Daoy (cell line): Measurements from ENCODE around the gene LILRB5. TPM values are rescaled to one million over a fixed set of nuclear protein-coding genes. Genes with fewer than 3 reads are reported as not detected.
"Not testable (repeated sequence)": the region's sequence is repeated elsewhere in the genome, so short reads cannot be mapped to it uniquely, and the experiment has no call there.

Source experiments
- DNase-seq: peaks from one replicate; pipeline ENCODE4 v3.0.0-alpha.2; 2015; ENCODE audit warnings: low read depth
- total RNA-seq: library from RNA; depleted of rRNA; stranded (reverse); fragments of >200 nt; shearing (Covaris generic); gene quantifications from 2 replicates; pipeline ENCODE4 v1.2.3, GENCODE V29; 2014

The LILRB5 gene
- total RNA-seq, 1 experiment from 2014 or later, result not detected

DNA sequence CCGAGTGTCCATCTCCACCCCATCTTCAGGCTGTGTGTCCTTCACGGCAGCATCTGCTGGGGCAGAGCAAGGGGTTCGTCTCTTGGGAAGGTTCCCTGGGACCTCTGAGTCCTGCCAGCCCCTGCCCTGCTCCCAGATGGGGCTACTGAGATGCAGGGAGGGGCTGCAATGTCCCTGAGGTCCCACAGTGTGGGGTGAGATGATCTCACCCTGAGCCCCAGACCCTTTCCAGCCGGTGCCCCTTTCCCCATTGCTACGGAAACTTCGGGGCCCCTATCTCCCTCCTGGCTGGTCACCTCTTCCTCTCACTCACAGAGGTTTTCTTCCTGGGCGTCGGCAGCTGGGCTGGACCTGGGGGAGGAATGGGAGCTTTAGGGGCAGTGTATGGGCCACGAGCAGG is 18.9 kb upstream of the LILRB5 start:
- DNase-seq, result no peak

DNA sequence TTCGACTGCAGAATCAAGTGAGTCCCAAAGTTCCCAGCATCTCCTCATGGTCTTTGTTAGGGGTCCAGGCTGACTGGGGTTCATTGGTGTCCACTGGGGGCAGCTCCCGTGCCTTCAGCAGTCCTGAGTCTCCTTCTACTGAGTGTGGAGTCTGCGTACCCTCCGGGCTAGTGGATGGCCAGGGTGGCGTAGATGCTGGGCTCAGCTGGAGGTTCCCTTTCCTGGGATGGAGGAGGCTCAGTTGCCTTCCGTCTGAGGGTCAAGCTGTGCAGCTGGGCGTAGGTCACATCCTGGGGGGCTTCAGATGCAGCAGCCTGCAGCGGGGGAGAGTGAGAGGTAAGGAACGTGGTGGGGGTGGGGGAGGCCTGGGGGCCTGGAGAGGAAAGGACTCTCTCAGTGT is 17.4 kb upstream of the LILRB5 start:
- DNase-seq, result not testable (repeated sequence)

DNA sequence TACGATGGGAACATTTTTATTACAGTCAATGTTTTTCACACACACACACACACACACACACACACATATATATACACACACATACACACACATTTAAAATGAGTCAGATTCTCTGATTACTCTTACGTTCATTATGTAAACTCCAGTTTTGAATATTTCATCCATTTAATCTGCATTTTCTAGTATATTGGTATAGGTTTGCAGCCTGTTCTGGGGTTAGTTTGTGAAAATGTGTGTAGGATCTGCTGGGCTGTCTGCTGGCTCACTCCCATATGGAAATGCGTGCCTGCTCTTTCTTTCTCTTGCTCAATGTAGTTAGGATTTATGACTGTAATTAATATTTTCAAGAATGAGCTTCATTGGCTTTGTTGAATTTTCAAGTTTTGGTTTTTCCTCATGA is 16.7 kb upstream of the LILRB5 start:
- DNase-seq, result no peak

DNA sequence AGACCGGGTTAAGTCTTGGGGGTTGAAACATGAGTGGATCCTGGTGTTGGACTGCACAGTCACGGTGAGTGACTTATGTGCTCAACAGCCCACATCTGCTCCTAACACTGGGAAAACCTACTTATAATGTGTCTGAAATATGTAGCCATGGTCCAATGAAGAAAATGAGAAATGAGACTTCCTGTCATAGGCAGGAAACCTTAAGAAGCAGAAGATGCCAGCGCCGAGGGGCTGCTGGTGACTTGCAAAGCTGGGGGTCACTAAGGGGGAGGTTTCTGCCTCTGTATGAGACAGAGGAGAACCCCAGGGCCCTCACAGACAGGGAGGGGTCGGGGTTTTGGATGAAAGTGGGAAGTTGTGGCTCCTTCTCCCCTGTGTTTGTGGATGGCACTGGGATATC is 15.1 kb upstream of the LILRB5 start:
- not testable (repeated sequence) for DNase-seq

DNA sequence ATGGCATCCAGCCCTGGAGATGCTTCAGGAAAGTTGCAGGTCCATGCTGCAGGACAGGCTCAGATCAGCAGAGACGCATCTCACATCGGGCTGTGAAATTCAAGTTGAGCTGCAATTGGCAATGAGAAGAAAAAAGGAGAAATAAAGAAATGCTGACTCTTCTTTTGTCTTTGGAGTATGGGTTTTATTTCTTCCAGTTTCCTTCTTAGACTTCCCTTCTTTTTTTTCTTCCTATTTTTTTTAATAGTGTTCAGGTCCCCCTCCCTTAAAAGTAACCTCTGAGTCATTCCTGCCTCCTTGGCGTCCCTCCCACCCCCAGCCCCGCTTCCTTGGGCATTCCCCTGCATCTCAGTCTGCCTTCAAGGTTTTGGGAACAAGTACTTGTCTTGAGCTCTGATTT is 14.5 kb upstream of the LILRB5 start:
- DNase-seq, result not testable (repeated sequence)

DNA sequence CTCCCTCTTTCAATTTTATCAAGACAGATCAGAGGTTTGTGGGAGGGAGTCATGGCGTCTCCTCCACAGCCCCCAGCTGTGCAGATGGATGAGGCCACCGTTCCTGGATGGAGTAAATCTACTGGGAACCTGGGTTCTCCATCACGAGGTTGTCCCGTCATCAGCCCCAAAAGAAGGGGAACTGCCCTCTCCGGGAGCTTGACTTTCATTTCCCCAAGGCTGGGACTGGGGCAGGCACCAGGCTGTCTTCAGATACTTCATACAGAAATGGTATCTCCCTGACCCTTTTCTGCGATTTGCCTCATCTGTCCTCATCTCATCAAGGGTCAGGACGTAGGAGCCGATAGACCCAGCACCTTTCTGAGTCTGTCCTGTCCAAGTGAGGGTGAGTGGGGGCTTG is 14.0 kb upstream of the LILRB5 start:
- no peak for DNase-seq

DNA sequence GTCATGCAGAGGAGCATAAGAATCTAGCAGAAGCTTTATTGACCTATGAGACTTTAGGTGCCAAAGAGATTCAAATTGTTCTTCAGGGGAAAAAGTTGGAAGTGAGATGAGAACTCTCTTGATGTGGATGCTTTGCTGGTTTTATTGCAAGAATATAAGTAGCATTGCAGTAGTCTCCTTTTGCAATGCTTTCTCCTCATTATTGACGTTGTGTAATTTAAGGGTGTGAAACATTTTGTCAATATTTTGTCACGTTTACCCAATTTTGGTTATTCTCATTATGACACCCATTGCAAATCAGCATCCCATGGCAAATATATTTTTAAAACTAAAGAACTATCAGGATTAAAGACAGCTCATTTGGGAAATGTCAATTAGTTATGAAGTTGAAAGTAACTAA is 11.9 kb upstream of the LILRB5 start:
- no peak for DNase-seq

DNA sequence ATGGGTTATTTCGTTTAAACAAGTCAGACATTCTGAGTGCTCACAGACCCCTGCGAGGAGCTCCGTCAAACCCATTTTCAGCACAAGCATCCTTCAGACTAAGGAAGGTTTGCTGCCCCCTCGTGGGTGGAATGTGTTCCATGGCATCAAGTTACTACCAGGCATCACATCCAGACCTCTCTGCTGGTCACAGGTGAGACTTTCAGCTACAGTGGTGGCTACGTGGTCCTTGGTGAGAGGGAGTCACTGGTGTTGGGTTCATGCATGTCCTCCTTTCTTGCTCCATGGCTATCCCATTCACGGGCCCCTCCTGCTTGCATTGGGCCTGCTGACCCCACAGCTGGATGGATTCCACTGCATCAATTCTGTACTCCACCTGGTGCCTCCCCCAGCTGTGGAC is 9.1 kb upstream of the LILRB5 start:
- DNase-seq, result peak; percentile 80

DNA sequence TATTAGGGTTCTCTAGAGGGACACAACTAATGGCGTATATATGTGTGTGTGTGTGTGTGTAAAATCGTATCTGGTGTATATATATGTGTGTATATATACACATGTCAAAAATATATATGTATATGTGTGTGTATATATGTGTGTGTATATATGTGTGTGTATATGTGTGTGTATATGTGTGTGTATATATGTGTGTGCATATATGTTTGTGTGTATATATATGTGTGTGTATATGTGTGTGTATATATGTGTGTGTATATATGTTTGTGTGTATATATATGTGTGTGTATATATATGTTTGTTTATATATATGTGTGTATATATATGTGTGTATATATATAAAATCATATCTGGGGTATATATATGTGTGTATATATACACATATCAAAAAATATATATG is 5.4 kb upstream of the LILRB5 start:
- DNase-seq, result no peak

DNA sequence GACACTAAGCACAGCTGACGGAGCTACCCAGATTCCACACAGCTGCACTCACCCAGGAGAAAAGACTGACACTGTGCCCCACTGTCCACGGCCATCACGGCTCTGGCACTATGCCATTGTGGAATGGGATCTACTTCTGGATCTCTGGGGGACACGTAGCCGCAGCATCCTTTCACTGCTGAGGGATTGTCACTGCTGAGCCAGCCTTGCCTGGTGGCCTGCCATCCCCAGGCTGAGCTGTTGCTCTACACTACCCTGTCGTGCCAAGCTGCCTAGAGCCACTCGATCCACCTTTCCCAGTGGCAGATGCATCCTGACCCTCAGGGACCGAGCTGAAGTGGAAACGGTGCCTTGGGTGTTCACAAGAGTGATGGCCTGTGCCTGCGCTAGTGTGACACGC is 5.0 kb upstream of the LILRB5 start:
- no peak for DNase-seq

DNA sequence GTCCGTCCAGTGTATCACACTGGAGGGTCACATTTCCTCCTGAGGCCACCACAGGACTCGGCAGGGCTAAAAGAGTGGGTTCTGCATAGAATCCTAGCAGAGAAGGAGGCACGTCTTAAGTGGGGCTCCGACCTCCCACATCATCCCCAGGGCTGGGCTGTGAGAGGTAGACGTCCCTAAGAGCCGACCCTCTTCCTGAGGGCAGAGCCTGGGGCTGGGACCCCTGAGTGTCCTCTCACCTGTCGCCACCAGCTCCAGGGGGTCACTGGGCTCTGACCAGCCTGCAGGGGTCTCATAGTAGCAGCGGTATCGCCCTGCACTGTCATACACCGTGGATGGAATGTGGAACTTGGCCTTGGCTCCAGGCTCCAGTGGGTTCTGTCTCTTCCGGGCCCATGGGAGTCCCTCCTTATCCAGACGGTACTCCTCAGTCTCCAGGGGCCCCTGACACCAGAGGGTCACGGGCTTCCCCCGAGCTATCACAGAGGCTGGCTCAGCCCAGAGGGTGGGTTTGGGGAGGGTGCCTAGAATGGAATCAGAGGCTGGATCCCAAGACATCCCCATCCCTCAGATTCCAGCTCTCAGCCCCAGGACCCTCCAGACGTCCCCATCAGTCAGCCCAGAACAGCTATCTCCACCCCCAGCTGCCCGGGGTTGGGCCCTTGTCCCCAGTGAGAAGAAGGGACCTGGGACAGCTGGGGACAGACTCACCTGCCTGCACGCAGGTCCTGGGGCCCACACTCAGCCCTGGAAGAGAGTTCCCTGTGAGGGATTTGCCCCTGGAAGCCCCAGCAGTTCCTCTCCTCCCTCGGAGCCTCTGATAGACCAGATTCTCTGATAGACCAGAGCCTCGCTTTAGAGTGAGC is 590 bp downstream of the LILRB5 start:
- no peak for DNase-seq

DNA sequence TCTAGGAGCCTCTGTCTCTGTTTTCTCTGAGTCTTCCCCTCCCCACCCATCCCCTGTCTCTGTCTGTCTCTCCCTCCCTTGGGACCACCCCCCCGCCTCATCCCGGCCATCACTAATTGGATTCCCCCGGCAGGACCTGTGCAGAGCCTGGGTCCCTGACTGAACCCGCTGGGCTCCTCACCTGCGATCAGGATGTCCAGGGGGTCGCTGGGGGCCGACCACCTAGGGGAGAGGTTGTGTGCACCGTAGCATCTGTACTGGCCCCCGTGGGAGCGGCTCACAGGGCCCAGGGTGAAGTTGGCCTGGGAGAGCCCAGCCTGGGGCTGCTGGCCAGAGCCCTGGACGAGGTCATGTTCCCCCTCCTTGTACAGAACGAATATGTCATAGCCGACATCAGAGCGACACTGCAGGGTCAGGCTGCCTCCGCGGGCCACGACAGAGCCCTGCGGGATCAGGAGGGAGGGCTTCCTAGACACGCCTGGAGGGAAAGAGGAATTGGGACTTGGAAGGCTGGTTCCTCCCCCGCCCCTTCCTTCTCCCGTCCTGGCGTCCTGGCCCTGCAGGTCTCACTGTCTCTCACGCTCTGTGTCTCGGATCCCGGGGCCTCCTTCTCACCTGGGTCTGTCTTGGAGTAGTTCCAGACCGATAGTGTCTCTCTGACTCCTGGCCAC is 1.8 kb downstream of the LILRB5 start:
- DNase-seq, result no peak

DNA sequence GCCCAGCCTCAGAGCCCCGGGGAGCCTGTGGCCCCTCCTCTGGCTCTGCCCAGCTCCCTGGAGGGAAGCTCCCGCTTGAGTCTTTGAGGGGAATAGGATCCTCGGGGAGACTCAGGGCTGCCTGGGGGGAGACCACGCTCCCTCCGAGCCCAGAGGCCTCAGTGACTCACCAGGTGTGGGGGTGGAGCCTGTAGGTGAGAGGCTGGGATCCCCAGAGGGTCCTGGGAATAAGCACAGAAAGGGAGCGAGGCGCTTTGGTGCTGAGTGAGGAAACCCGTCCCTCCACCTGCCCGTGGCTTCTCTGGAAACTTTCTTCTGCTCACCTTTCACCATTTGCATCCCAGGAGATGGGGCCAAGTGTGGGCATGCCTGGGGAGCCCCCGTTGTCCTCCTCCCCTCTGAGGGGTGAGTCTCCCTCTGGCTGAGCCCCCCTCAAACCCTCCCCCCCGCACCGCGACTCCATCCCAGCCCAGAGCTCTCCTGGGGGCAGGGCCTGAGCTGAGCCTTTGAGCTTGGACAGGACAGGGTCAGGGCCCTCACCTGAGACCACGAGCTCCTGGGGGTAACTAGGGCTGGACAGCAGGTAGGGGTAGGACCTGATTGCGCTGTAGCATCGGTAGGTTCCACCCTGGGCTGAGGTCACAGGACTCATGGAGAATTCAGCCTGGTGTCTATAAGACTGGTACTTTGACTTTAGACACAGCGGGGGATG is 2.7 kb downstream of the LILRB5 start:
- DNase-seq, result no peak

DNA sequence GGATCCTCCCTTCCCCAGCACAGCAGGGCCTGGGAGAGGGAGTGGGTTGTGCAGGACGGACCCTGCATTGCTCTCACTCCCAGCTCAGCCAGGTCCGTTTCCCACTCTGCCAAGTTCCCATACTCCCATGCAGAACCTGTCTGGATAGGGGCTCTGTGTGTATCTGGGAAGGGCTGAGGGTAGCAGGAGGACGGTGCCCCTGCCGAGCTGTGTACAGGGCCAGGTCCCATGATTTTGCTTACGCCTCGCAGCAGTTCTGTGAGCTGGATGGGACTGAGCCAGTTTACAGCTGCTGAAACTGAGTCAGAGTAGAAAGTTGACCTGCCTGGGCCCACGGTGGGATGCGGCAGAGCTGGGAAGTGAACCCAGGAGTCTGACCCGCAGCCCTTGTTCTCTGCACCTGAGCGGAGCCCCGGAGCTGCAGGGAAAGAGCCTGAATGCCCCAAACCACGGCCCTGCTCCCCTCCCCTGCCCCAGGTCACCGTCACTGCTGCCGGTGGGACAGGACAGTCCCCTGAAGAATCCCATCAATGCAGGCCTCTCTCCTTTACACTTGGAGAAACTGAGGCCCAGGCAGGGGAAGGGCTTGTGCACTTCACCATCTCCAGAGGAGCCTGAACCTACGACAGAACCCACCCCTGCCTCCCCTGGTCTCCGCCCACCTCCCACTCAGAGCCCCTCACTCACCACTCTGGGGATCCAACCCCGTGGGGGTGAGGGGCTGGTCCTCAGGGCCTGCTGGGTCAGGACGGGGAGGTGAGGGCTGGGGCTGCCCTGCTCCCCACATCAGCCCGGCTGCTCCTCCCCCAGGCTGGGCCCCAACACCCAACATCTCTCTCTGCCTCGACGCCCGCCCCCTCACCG is 3.5 kb downstream of the LILRB5 start:
- no peak for DNase-seq

DNA sequence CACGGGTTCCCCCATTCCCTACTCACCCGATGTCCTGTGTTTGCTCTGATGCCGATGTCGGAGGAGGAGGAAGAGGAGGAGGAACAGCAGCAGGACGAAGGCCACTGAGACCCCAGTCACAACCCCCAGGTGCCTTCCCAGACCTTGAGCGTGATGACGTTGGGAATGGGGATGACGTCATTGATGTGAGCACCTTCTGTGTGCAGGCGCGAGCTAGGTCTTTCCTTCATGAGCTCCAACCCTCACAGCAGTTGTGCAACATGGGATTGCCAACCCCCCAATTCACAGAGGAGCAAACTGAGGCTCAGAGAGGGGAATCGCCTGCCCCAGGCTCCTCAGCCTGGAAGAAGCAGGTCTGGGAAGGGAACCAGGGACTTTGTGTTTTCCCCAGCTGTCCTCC is 4.2 kb downstream of the LILRB5 start:
- DNase-seq, result no peak

DNA sequence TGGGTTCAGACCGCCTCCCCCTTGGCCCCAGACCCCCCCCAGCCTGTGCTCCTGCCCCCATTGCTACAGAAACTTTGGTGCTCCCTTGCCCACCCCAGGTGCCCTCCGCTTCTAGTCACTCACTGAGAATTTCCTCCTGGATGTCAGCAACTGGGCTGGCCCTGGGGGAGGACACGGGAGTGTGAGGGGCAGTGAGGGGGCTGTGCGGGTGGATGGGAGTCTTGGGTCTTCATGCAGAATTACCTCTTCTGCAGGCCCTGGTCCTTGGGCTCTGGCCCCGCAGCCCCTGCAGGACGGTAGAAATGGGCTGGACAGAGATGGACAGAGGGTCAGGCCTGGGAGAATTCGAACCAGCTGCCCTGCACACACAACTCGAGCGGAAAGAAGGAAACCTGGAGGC is 4.8 kb downstream of the LILRB5 start:
- no peak for DNase-seq

DNA sequence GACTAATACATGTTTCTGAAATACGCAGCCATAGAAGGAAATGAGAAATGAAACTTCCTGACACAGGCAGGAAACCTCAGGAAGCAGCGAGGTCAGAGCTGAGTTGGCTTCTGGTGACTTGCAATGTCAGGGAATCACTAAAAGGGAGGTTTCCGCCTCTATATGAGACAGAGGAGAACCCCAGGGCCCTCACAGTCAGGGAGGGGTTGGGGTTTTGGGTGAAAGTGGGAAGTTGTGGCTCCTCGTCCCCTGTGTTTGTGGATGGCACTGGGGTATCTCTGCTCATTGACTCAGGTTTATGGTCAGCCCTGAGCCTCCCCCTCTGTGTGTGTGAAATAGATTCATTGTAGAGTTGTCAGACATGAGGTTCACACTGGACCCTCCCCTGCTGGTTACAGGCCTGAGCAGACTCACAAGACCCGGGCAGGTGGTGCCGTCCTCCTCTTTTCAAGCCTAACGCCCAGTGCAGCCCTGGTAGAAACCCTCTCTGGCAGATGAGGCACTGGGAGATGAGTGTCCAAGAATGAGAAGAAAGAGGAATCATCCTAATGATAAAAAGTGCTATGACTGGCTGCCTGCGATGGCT is 9.0 kb downstream of the LILRB5 start:
- DNase-seq, result peak; percentile 60

DNA sequence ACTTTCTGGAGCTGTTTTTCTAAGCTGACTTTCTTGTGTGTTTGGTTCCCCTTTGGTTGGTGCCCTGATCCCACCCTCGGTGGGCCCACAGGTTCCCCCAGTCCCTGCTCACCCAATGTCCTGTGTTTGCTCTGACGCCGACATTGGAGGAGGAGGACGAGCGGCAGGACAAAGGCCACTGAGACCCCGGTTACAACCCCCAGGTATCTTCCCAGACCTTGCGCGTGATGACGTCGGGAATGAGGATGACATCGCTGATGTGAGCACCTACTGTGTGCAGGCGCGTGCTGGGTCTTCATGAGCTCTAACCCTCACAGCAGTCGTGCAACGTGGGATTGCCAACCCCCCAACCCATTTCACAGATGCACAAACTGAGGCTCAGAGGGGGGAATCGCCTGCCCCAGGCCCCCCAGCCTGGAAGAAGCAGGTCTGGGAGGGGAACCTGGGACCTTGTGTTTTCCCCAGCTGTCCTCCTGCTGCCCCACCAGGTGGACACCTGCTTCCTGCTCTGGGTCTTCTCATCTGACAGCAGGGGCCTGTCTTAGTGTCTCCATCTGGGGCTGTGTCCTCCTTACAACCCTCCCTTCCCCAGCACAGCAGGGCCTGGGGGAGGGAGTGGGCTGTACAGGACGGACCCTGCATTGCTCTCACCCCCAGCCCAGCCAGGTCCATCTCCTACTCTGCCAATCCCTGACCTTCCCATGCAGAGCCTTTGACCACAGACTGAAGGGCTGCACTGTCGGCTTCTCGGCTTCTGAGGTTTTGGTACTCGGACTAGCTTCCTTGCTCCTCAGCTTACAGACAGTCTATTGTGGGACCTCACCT is 9.8 kb downstream of the LILRB5 start:
- no peak for DNase-seq

DNA sequence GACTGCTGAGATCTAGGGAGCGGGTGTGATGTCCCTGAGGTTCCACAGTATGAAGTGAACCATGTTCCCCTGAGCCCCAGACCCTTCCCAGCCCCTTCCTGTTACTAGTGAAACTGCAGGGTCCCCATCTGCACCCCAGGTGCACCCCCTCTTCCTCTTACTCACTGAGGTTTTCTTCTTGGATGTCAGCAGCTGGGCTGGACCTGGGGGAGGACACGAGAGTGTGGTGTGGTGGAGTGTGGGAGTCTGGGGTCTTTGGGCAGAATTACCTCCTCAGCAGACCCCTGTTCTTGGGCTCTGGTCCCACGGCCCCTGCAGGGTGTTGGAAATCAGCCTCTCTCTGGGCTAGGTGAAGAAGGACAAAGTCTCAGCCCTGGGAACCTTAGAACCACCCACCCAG is 11.1 kb downstream of the LILRB5 start:
- no peak for DNase-seq

DNA sequence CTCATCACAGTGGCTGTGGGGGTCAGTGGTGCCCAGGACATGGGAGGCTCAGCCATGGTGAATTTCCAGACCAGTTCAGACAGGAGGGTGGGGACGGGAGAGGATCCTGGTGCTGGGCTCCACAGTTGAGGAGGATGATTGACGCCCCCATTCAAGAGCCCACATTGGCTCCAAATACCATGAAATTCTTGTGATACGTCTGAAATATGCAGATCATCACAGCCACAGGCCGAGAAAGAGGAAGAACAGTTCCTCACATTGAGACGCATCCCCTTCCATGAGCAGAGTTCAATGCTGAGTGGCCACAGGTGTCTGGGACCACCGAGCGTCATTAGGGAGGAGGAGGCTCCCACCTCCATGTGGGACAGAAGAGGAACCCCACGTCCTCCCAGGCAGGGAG is 13.3 kb downstream of the LILRB5 start:
- DNase-seq, result not testable (repeated sequence)
